NCI-H1105 treated with DMSO at 0.1 percent for 48 hours (cell line): Measurements from ENCODE around the gene PCNA.
"Not testable (repeated sequence)": the region's sequence is repeated elsewhere in the genome, so short reads cannot be mapped to it uniquely, and the experiment has no call there.

Source experiments
- DNase-seq: peaks from one replicate; lab custom pipeline; 2025; lab: John Stamatoyannopoulos, UW

PCNA gene

DNA sequence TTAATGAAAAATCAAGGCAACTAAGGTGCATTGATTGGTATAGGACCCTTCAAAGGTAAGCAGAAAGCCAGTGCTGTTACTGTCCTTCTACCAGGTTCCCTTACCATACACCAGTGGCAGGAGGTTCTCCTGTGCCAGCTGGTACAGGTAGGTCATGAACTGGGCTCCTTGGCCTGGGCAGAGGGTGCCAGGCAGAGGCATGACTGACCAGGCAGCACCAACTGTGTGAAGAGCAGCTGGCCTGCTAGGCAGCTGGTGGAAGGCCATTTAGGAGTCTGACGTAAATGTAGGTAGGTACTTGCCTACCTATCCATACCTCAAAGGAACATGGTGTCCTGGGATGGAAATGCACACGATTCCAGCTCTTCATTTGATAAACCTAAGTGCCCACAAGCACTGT is 23.3 kb downstream of the PCNA start:
- DNase-seq = no peak

DNA sequence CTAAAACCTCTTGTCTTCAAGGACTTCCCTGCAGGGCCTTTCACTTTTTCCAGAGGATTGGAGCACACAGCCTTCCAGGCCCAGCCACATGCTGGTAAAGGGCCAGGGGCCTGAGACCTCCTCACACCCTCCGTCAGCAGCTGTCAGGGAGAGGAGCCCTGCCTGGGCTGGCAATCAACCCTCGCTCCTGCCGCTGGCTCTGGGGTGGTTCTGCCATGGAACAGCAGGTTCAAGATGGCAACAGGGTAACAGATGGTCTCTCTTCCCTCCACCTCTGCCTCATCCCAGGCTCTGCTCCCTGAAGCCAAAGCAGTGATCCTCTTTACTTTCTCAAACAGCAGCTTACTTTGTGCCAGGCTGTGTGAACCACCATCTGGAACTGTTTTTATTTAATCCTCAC is 23.8 kb downstream of the PCNA start:
- DNase-seq = no peak

DNA sequence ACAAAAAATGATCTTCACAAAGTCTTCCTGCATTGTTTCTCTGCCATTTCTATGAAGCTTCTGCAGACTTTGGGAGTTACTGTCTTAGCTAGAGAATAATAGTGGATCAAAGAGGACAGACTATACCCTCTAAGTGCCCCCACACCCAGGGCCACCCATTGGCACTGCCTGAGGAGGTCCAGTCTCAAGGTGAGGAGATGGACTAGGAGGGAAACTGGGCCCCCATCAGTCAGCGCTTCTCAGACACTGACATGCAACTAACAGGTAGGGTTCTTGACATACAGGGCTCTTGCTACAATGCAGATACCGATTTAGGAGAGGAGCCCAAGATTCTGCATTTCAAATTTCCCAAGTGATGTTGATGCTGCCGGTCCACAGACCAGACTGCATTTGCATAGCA is 24.3 kb downstream of the PCNA start:
- DNase-seq = no peak

DNA sequence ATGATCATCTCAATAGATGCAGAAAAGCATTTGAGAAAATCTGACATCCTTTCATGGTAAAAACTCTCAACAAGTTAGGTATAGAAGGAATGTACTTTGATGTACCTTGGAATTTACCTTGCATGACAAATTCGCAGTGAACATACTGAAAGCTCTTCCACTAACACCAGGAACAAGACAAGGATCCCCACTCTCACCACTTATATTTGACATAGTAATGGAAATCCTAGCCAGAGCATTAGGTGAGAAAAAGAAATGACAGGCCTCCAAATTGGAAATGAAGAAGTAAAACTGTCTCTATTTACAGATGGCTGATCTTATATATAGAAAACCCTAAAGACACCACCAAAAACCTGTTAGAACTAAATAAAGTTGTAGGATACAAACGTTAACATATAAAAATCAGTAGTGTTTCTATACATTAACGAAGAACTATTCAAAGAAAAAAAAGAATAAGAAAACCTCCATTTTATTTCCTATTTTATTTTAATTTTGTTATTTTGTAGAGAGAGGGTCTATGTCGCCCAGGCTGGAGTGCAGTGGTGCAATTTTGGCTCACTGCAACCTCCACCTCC is 26.9 kb downstream of the PCNA start:
- DNase-seq = no peak

DNA sequence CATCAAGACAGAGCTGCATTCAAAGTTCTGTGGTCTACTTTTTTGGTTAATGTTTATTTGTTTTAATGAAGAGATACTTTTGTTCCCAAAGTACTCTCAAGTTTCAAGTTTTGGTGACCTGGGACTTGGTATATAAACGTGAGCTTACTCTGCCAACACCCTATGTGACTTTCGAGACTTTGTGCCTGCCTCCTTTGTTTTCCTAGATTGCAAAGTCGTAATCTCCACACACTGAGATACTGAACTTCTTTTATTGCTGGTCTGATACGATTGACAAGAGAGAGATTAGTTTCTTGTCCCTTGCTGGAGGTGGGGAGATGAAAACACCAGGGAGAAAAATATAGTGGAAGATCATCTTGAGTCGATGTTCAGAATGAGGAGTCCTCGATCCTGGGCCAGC is 27.9 kb downstream of the PCNA start:
- no peak for DNase-seq

DNA sequence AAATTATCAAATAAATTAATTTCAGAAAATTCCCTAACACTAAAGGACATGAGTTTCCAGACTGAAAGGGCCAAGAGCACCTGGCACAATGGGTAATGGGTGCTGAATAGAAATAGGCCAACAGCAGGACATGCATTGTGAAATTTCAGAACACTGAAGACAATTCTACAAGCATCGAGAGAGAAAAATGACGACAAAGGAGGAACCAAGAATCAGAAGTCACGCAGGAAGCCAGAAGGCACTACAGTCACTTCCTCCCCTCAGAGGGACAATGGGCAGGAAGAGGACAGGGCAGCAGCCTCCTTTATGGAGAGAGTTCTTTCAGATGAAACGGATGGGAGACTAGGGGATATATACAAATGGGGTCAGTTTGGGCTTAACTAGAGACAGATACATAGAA is 29.6 kb downstream of the PCNA start:
- no peak for DNase-seq

DNA sequence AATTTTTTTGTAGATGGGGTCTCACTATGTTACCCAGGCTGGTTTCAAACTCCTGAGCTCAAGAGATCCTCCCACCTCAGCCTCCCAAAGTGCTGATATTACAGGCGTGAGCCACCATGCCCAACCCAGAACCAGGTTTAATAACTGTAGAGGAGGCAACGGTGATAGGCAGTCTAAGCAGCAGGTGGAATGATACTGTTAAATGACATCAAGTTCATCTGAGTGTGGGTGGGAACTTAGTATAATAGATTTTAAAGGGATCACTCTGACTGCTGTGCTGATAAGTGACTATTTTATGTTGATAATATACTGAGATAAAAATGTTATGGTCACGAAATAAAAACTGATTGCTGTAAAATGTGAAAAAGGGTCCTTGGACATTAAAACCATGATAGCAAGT is 31.1 kb downstream of the PCNA start:
- DNase-seq = no peak

DNA sequence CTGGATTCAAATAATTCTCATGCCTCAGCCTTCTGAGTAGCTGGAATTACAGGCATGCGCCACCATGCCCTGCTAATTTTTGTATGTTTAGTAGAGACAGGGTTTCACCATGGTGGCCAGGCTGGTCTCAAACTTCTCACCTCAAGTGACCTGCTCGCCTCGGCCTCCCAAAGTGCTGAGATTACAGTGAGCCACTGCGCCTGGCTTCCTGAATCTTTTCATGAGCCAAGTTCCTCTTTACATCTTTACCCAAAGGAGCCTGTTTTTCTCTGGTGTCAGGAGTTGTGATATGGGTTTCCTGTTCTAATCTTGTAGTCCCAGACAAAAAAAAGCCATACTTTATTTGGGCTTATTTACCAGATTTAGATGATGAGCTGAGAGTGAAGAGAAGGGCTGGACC is 34.4 kb downstream of the PCNA start:
- no peak for DNase-seq

DNA sequence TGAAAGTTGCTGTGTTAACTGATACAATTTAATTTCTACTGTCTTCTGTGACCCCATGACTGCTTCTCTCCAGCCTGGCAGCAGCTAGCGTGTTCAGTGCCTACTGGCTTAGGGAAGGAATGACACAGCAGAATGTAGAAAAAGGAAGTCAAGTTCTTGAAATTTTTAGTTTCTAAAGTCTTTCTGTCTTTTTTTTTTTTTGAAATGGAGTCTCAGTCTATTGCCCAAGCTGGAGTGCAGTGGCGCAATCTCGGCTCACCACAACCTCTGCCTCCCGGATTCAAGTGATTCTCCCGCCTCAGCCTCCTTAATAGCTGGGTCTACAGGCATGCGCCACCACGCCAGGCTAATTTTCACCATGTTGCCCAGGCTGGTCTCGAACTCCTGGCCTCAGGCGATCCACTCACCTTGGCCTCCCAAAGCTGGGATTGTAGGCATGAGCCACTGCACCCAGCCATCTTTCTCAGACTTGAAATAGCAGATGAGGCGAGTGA is 39.3 kb downstream of the PCNA start:
- DNase-seq = no peak

DNA sequence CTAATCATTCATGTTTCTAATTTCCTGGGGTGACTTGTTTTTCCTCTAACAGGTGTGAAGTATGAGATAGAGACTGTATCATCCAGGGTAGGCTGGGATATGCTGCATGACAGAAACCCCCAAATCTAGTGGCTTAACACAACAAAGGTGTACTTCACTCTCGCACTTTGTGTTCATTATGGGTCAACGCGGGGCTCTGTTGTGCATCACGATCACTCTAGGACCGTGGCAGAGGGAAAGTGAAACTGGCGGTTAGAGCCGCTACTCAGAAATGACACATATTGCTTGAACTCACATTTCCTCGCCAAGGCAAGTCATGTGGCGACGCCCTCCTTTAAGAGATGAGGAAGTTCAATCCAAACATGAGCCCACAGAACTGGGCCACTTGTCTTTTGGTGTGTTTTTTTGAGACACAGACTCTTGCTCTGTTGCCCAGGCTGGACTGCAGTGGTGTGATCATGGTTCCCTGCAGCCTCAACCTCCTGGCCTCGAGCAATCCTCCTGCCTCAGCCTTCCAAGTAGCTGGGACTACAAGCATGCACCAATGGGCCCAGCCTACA is 41.3 kb downstream of the PCNA start:
- no peak for DNase-seq

DNA sequence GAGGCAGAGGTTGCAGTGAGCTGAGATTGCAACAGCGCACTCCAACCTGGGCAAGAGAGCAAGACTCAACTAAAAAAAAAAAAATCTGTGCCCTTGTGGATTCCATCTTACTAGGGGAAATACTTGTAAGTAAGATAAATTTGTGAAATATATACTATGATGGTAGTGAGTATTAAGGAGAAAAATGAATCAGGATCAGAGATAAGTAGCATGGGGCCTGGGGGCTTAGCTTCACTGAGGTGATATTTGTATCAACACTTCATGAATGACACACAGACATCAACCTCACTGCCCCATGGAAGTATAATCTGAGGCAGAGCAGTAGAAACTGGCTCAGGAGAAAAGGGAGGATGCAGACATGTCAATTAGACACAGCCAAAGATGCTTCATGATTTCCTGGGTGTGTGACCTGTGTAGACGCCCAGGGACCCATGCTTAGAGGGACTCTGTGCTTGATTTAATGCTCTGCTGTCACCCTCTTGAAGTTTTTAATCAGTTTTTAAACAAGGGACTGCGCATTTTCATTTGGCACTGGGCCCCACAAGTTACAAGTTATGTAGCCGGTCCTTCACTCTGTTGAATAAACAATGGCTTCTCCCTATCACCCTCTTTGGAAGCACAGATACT is 41.9 kb downstream of the PCNA start:
- no peak for DNase-seq

DNA sequence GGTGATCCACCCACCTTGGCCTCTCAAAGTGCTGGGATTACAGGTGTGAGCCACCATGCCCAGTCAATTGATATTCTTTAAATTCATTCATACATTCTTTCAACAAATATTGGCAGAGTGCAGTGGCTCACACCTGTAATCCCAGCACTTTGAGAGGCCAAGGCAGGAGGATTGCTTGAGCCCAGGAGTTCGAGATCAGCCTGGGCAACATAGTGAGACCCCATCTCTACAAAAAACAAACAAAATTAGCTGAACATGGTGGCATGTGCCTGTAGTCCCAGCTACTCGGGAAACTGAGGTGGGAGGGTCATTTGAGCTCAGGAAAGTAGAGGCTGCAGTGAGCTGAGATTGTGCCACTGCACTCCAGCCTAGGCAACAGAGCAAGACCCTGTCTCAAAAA is 42.8 kb downstream of the PCNA start:
- DNase-seq = not testable (repeated sequence)

DNA sequence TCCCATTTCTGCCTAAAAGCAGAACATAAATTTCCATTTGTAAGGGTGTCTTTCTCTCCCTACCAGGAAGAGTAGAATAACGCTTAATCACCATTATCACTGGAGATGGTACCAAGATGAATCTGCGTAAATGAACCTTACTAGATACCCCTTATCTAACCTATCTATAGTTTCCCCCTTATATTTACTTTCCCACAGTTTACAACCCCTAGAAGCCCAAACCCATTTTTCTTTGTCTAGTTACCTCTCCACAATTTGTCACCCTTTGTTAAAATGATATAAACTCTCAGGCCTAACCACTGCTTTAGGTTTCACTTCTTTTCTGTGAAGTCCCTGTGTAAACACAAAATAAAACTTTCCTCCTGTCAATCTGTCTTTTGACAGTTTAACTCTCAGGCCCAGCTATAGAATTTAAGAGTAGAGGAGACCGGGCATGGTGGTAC is 45.5 kb downstream of the PCNA start:
- no peak for DNase-seq

DNA sequence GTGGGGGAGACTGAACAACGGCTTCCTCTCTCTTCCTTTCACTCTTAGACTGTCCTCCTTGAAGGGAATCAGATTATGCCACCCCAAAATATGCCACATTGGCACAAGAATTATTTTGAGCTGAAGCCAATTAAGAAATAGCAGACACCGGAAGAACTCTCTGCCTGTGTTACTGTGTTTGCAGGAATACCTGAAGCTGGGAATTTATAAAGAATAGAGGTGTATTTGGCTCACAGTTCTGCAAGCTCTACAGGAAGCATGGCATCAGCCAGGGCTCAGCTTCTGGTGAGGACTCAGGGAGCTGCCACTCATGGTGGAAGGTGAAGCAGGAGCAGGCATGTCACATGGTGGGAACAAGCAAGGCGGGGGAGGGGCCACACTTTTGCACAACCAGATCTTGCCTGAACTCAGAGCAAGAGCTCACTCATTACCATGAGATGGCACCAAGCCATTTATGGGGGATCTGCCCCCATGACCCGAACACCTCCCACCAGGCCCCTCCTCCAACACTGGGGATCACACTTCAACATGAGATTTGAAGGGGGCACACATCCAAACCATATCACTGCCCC is 46.0 kb downstream of the PCNA start:
- DNase-seq = no peak

DNA sequence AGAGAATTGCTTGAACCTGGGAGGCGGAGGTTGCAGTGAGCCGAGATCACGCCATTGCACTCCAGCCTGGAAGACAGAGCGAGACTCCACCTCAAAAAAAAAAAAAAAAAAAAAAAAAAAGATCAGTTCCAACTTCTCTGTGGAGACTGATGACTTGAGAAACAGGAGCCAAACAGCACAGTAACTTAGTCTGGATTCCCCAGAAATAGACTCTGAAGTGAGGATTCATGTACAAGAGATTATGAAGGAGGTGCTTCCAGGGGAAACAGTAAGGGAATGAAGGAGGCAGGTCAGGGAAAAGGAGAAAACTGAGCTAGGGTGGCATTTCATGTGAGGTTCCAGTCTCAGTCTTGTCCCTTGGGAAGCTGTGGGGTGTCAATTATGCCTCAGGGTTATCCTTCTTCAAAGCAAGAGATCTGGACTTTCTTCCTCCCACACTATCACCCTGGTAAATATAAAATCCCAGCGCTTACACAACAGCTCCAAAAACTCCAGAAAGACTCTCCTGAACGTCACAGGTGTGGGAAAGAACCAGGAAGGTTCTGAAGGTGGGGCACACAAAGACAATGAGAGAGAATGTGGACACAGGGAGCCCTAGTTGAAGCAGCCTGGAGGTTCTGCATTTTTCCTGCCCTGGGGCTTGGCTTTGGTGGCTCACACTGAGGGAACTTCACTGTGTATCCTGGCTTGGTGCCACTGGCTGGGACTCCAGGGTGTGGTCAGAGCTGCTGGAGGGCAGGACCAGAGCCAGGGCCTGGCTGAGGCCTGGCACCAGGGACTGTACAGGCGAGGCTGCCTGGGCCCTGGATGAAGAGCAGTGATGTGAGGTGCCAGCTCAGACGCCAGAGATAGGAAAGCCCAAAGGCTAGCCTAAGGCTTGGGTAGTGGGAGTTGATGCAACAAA is 46.8 kb downstream of the PCNA start:
- DNase-seq = no peak

DNA sequence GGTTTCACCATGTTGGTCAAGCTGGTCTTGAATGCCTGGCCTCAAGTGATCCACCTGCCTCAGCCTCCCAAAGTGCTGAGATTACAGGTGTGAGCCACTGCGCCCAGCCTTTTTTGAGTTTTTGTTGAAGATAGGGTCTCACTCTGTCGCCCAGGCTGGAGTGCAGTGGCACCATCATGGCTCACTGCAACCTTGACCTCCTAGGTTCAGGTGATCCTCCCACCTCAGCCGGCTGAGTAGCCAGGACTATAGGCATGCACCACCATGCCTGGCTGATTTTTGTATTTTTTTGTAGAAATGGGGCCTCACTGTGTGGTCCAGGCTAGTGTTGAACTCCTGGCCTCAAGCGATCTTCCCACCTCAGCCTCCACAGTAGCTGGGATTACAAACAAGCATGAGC is 47.8 kb downstream of the PCNA start:
- DNase-seq = not testable (repeated sequence)

DNA sequence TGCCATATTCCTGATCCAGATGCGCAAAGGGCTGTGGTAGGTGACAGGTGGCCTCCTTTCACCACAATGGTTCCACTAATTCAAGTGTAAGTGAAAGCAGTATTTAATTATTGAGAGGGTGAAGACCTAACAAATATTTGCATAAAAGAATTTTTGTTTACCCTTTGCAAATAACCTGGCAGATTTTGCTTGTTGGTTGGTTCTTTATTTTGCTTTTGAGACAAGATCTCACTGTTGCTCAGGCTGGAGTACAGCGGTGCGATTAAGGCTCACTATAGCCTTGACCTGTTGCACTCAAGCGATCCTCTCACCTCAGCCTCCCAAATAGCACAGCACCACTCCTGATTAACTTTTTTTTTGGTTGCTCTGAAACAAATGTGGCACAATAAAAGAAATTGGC is 49.2 kb downstream of the PCNA start:
- no peak for DNase-seq

DNA sequence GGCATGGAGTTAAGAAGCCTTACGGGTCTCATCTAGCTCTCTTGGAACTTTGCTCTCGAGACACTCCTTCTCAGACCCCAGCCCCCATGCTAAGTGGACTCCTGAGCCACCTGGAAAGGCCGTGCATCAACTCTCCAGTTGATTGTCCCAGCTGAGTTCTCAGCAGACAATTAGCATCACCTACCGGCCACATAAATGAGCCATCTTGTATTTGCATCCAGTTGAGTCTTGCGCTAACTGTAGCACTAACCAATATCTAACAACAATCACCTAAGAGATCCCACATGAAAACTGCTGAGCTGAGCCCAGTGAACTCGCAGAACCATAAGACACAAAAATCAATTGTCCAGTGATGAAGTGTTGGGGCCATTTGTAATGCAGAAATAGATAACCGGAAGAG is 49.7 kb downstream of the PCNA start:
- no peak for DNase-seq

DNA sequence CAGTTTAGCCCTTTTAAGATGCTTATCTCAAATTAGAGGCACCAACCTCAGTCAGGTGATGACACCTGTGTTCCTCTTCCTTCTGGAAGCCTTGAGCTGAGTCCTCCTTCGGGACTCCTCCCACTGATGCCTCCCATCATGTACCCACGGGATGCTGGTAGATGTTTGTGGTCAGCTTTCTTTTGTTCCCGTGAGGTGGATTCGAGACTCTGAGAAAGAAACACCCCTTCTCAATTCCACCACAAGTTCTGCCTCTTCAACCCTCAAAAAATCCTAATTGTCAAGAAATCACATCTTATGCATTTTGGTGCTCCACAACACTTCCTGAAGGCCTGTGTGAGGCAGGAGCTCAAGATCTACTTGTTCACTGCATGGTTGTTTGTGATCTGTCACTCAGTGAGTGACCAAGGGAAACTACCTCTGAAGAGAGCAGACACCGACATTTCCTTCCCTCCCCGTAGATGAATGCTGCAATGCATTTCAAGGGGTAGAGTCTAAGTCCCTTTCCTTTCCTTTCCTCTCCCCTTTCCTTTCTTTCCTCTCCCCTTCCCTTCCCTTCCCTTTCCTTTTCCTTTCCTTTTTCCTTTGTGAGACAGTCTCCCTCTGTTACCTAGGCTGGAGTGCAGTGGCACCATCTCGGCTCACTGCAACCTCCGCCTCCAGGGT is 50.5 kb downstream of the PCNA start:
- no peak for DNase-seq

DNA sequence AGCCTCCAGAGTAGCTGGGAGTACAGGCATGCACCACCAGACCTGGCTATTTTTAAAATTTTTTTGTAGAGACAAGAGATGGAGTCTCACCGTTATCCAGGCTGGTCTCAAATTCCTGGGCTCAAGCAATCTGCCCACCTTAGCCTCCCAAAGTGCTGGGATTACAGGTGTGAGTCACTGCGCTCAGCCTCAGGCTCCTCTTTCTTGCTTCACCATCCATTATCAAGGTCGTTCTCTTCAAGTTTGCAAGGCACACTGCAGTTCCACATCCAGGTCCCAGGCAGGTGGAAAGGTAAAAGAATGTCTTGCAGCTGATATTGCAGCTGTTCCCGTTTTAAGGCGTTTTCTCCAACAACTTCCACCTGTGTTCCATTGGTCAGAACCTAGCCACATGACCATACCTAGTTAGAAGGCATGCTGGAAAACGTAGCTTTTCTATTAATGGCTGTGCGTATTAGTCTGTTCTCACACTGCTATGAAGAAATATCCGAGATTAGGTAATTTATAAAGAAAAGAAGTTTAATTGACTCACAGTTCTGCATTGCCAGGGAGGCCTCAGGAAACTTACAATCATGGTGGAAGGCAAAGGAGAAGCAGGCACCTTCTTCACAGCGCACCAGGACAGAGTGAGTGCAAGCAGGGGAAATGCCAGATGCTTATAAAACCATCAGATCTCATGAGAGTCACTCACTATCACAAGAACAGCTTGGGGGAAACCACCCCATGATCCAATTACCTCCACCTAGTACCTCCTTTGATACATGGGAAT is 51.7 kb downstream of the PCNA start:
- DNase-seq = no peak

DNA sequence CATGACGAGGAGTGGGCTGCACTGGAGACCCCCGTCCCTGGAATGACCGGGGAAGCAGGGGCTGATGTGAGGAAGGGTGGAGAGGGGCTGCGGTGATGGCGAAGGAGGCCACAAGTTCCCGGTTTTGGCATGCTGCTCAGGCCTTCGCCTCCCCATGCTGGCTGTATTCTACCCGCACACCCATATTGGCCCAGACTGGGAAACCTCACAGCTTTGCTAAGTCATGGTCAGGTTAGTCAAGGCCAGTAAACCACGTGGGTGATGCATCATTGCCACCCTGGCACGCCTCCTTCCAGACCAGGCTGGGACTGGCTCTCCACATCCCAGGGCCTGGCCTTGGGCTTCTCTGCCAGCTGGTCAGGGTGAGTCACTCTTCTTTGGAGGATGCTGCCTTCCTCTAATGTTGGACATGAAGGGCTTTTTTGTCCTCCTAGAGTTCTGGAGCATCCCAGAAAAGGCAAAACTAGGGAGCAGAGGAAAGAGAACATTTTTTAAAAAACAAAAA is 53.8 kb downstream of the PCNA start:
- no peak for DNase-seq
